Measurements from ENCODE around the gene HMGN2.

- TF ChIP-seq EZH2phosphoT487 (conservative IDR thresholded peaks at IDR 0.05; ENCODE audit: low read length) = no peak
- no peak for TF ChIP-seq CTCF (IDR thresholded peaks at IDR 0.05; ENCODE audit: insufficient read depth, low read length, poor library complexity, severe bottlenecking)
Observed at GRCh38 chr1:26459573-26460031, 12.6 kb upstream of the HMGN2 start.

All from SU-DHL-6 (cell line).